Iris pigment epithelial cell (primary cell): ENCODE measurements around the gene PPOX.
A peak's percentile ranks its signal among the peaks of the same experiment; 100 is the strongest.

Source experiments
- DNase-seq: peaks from one replicate; pipeline ENCODE4 v3.0.0-alpha.2; 2011; ENCODE audit warnings: low read depth

The PPOX gene

DNA sequence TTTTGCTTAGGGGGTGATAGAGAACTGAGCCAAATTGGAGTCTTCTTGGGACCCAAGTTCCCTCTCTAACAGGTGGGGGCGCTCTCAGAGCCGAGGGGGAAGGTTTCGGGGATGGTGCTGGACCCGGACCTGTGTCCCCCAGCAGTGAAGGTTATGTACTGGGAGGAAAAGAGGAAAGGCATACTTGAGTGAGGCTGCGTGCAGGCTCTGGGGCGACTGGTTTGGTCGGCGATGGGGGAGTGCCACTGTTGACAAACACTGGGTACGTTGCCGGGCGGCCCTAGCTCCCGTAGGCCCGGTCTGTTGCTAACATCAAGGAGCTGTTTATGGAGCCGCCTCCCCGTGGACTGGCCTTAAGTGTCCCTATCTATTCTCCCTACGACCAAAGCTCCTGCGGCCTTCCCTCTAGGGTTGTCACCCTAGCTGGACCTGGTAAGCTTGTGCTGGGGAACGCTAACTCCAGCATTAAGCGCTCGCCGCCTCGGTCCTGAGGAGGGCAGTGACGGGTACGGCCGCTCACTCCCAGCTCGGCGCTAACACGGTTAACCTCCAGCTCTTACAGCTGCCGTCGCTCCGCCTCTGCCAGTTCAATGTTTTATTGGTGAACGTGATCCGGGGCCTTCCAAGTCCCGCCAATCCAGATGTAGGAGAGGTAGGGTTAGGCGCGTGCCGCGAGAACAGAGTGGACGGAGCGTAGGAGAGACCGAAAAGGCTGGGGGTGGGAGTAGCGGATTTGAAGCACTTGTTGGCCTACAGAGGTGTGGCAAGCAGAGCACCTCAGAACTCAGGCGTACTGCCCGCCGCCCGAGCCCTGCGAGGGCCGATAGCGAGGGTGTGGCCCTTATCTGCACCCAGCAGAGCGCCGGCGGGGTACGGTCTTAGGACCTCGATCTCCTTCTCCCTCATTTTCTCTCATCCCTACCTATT, at the start of gene PPOX:
TSS of gene PPOX (plus strand) at position 685 of the 927 bp plus-strand sequence. CDS start 422 bp downstream, outside the sequence.
- DNase-seq, result peak; percentile 100

DNA sequence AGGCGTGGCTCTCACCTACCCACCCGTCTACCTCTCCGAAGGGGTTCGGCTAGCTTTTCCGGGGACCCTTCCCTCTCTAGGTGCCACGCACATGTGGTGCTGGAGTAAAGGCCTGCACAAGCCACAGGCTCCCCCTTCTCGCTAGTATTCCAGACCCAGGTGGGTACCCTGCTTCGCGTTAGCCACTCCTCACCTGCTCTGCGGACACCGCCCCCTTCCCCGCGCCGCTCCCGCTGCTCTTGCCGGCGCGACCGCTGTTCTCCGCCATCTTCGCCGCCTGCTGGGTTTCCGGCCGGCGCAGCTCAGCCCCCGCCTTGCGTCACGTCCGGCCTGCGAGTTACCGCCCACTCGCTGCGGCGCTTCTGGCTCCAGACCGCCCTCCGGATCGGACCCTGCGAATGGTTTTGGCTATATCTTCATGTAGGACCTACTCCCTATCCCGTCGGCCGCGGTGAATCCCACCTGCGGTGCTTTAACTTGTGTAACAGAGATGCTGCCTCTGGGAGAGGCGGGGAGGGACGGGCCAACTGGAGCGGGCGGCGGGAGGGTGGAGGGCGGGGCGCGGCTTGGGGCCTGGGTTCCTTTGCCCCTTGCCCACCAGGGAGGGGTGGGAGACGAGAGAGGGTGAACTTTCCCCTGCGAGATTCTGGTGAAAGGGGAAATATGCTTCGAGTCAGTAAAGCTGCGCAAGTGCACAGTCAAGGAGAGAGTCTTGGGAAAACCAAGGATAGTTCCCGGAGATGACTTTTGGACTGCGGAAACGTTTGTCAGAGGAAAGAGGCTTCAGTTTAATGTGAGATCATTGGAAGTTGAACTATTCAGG, 48.3 kb upstream of the PPOX start, which contains the start of the genes NIT1 and PFDN2:
TSS of gene NIT1 (plus strand) at position 347 of the 823 bp plus-strand sequence. CDS start at position 419, 72 bp downstream.
TSS of gene PFDN2 (minus strand) at position 279 of the 823 bp plus-strand sequence. CDS start at position 268, 11 bp downstream.
- peak; percentile 88 for DNase-seq

DNA sequence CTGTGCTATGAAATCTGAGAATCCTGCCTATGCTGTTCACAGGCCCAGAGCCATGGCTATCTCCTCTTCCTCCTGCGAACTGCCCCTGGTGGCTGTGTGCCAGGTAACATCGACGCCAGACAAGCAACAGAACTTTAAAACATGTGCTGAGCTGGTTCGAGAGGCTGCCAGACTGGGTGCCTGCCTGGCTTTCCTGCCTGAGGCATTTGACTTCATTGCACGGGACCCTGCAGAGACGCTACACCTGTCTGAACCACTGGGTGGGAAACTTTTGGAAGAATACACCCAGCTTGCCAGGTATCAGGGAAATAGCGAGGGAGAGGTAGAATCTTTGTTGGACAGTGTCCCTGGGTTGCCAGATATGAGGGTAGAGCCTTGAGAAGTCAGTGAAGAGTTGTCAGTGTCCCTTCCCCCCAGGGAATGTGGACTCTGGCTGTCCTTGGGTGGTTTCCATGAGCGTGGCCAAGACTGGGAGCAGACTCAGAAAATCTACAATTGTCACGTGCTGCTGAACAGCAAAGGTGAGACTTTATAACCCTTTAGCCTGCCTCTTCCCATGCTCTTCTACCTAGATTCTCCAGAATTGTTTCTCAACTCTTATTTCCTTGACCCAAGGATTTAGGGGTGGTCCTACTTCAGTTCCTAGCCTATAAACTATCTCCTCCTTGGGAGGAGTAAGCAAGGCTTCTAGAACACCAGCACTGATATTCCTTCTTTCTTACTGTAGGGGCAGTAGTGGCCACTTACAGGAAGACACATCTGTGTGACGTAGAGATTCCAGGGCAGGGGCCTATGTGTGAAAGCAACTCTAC, 46.9 kb upstream of the PPOX start:
- DNase-seq, result peak; percentile 87

DNA sequence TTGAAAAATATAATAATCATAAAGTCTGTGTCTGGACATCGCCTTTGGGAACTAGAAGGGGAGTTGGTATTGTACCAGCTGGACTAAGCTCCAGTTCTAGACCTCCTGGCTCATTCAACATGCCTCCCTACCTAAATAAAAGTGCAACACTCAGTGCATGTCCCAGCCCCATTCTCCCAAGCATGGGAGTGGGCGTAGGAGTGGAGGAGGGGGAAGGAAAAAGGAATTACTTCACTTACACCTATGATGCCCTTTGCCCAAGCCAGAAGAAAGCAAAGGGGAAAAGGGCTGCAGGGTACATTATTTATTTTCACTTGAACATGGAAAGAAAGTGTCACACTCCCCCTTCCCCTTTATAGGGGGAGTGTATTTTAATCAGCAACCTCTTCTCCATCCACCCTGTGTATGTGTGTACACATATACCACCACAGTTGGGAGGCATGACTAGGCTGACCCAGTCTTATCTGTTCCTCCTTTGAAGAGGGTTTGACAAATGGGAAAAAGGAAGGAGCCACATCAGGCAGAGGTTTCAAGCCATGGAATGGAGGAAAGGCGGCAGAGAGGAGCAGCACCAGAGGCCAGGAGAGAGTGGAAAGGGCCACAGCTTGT, 45.1 kb upstream of the PPOX start:
- no peak for DNase-seq

DNA sequence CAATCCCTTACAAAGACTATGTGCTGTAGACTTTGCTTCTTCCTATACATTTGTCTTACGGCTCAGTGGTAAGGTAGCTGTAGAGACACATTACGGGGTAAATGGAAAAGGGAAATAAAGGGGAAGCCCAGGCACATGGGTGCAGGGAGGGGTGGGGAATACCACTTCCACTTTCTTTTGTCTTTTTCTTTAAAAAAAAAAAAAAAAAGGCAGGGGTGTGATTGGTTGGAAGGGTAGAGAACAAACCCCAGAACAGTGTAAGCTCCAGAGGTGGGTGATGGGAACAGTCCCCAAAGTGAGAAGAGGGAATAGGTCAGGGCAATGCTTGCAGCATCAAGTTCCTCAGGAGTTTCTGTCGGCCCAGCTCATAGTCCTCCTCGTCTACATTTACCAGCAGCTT, 44.4 kb upstream of the PPOX start:
- DNase-seq, result no peak

DNA sequence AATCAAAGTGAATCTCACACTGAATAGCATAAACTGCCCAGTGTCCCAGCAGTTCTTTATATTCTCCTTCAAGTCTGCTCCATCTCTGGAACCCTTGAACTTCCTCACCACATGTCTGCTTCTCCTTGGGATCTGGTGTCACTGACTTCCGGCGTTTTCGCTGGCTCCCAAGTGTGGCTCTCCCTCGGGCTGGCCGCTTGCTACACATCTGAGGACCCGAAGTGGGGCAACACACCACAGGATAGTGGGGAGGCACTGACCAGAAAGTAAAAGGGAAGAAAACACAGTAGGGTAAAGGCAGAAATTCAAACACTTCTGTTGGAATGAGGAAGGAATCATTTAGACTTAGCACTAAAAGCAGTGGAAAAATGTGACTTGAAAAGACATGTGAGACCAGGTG, 43.3 kb upstream of the PPOX start:
- no peak for DNase-seq

DNA sequence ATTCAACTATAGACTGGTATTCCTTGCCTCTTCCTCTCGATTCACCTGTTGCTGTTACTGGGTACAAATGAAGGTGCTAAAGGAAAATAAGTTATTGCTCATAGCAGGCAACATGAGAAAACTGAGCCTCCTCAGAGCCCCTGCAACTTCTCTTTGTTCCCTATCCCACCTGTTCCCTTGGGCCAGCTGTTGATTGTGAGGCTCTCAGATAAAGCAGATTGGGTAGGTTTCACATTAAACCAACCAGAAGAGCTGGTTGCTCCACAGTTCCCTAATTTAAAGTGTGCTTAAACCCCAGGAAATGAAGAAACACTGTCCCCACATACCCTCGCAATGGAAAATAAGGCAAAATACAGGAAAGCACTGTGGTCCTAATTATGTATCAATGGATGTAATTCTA, 38.6 kb upstream of the PPOX start:
- DNase-seq, result no peak

DNA sequence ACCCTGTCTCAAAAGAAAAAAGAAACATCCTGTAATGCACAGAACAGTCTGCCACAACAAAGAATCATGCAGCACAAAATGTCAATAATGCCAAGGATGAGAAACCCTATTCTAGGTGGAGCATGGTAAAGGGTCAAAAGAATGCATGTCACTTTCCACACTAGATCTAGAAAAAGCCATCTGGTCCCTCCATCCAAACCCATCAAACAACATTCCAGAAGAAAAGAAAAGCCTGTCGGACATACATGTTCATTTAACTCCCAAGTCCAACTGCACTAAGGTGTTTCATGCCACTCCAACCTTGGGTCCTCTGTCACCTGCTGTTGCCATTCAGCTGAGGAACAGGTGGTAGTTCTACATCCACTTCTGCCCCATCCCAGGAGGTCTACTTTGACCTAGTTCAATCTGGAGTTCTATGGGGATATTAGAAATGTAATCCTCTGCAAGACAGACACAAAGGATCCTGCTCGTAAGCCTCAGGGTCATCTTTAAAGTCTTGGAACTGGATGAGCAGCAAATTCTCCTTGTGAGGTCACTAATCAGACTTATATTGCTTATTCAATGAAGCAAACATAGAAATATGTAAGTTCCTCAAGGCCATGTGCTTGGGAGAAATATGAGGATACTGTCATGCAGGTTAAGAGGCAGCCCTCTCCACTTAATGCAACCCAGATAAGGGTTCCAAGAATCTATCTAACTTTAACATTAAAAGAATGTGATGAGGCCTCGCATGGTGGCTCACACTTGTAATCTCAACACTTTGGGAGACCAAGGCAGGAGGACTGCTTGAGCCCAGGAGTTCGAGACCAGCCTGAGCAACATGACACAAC, 37.4 kb upstream of the PPOX start:
- DNase-seq, result peak; percentile 6

DNA sequence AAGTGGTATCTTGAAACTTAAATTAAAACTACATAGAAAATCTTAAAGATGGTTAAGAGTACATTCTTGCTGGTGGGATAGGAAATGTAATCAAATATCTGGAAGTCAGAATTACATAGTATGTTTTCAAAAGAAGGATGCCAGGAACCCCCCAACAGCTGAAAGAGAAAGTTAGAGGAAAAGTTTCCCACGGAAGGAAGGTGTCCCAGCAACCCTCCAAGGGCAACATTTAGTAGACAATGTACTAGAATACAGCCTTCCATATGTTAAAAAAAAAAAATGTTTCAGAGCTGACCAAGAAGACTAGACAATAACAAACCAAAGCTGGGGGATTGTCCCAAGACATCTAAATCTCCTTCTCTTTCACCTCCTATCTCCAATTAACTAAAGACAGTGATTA, 36.0 kb upstream of the PPOX start:
- no peak for DNase-seq

DNA sequence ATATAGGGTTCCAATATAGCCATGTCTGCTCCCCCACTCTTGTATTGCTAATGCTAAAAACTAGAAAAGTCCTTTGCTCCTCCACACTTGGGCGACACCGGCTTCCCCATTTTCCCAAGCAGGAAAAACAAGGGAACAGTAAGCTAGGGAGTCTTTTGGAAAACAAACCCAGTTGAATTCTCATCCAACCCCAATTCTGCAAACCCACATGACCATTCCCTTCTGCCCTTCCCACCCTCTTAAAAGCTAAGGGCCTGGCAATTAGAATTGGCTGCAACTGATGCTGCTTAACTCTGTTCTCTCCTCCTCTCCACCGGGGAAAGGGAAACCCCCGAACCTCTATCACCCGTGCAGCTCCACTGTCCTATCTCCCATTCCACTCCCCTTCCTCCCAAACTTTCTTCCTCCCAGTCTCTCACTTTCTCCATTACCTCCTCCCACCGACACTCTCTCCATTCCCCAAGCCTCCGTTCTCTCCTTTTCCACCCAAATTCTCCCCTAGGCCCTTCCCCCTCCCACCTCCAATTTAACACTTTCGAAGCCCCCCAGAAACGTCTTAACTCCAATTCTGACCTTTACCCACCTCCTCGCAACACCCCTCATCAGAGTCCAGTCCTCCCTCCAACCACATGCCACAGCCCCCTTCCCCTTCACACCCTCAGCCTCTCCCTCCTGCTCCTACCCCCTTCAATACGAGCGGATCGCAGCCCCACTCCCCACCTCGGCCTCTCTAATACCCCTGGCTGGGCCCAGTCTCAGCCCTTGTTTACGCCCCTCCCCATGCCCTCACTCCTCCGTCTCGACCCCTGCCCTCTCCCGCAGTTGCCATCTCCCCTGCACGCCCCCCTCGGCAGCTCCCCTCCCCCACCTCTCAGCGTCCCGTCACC, 34.5 kb upstream of the PPOX start:
- peak; percentile 44 for DNase-seq

DNA sequence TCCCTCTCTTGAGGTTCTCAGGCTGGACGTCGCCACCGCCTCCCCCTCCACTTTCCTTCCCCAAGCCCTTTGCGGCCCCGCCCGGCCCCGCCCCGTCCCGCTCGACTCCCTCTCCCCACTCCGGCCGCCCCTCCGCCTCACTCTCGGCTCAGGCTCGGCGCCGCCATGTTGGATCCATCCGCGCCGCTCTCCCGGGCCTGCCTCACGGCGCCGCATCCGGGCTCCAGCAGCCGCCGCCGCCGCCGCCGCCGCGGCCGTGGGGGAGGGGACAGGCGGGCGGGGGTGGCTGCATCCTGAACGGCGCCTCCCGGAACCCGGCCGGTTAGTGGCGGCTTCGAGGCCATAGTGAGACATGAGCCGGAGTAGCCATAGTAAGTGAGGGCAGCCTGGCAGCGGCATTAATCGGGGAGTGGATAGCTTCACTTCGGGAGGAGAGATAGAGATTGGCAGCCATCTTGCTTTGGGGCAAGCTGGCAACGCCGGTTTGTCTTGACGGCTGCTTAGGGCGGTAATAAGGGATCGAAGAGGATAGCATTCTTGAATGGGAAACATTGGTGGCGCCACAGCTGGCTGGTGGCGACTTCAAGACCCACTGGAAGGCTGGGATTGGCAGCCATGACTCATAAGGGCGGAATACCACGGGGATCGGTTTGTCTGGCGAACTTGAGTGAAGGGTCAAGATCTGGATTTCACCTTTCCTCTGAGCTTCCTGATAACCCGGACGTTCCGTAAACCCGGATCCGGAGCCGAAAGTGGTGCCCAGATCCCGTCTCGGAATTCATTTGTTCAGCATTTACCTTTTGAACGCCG, 33.6 kb upstream of the PPOX start, which contains the start of gene DEDD:
TSS of gene DEDD (minus strand) at position 258 of the 810 bp plus-strand sequence. CDS start 8,205 bp downstream, outside the sequence.
- DNase-seq, result peak; percentile 96

DNA sequence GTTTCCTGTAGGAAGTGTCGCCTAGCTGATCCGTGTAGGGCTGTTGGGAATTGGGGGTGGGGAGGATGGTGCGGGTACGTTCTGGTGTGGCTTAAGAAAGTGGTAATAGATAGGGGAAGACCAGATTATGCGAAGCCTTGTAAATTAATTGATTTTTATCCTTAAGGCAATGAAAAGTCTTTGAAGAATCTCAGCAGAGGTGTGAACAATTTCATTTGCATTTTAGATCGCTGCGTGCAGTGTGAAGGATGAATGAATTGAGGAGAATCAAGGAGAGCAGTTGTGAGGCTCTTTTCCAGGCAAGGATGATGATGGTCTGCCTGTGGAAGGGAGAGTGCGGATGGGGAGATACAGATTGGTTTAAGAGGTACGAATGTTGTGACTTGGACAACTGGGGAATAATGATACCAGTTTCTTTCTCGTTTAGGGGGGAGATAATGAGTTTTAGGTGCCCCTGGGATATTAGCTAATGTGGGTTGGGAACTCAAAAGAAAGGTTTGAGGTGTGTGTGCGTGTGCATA, 32.9 kb upstream of the PPOX start:
- DNase-seq, result peak; percentile 22

DNA sequence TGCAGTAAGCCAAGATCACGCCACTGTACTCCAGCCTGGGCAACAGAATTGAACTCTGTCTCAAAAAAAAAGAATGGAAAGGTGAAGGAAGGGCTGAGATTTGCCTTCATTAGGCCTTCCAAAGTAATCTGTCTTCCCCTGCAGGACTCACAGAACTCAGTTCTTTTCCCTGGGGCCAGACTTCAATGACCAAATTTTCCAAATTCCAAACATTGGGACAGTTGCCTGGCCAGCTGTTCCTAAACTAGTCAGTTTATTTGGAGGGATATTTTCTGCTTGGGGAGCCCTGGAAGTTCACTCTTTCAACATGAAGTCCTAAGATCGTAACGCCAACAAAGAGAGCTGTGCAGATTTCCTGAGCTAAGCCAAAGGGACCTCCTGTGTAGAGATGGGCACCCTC, 28.3 kb upstream of the PPOX start:
- no peak for DNase-seq

DNA sequence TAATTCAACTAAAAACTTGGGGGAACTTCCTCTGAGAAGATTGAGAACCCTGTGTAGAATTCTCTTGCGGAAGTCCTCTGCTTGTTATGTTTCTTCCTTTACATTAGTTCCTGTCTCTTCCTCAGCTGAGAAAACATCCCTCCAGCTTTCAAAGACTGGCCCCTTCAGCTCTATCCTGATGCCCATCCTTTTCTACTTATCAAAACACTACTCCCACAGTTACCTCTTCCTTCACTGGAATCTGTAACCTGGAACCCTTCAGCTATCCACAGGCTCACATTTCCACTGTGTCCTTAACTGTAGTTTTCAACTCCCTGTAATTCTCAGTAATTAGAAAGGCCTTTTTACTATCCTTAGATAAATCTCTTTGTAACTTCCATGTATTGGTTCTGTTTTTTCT, 27.8 kb upstream of the PPOX start:
- DNase-seq, result no peak

DNA sequence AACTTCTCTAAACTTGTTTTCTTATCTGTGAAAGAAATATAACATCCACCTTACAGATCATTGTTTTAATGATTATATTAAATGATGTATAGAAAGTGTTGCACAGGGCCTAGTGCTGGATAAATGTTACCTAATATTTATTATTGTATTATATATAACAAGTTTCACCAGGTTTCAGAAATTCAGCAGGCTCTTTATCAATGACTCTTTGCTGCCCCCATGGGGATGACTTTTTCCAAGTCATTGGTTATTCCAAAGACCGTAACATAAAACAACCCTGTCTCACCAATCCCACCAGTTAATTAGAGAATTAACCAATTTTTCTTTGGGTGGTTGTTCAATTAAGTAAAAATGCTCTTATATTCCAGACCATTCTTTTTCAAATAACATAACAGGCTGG, 26.5 kb upstream of the PPOX start:
- peak; percentile 55 for DNase-seq

DNA sequence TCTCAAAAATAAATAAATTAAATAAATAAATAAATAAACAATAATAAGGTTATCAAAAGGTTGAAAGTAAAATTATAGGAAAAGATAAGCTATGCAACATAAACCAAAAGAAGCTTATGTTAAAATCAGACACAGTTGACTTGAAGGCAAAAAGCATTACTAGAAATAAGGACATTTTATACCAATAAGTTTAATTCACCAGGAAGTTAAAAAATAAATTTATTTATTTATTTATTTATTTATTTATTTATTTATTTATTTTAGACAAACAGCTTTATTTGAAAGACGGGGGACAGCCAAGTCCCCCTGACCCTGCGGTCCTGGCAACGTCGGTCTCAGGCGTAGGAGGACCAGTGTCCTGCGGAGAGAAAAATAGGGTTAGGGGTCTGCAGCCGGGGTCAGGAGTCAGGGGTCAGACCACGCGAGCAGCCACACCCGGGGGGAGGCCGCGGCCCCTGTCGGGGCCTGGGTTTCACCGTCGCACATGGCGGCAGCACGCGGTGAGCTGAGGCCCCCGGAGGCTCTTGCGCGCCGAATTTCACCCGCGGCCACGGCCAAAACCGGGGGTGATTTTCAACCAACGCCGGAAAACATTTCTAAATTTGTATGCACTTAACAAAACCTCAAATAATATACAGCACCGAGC, 25.3 kb upstream of the PPOX start:
- DNase-seq, result no peak

DNA sequence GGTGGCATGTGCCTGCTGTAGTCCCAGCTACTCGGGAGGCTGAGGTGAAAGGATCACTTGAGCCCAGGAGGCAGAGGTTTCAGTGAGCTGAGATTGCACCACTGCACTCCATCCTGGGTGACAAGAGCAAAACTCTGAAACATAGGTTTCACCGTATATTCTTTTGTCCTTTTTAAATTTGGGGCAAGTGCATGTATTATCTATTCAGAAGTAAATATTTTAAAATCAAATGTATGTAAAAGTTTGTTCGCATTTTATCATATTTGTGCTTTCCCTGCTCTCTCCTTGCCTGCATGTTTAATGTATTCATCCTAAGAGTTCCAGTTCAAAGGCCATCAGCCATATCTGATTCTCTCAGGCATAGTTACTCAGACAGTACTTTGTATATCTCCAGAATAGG, 20.4 kb upstream of the PPOX start:
- DNase-seq, result no peak

DNA sequence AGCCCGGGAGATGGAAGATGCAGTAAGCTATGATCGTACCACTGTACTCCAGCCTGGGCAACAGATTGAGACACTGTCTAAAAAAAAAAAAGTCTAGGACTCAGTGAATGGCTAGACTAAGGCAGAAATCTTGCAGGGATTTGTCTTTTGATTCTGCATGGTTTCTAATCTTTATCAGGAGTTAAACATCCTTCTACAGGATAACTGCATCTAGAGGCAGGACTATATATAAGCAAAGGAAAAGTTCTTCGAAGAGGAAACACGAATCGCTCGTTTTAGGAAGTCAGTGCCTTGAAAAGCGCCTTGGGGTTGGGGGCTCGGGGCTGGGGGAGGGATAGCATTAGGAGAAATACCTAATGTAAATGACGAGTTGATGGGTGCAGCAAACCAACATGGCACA, 13.1 kb upstream of the PPOX start:
- DNase-seq, result no peak
